ENCODE results near the gene ADIPOR2.
"Not testable (repeated sequence)": the region's sequence is repeated elsewhere in the genome, so short reads cannot be mapped to it uniquely, and the experiment has no call there.

Gene ADIPOR2

DNA sequence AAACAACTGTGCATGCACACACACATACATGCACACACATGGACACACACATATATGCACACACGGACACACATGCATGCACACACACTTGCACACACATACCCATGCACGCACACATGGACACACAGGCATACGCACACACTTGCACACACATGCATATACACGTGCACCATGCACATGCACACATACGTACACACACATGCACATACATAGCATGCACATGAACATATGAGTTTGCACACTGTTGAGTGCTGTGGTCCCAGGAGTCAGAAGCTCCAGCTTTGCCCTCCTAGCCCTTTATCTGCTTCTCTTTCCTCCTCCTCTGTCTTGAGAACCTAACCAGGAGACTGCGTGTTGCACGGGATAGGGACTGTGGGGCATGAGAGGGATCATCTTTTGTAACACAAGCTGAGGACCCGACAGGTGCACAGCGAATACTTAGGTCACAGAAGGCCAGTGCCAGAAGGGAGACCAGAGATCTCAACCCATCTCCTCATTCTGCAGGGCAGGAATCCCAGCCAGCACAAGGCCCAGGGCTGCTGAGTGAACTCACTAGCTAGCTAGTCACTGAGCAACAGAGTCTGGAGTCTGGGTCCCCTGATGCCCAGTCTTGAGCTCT, 126.0 kb downstream of the ADIPOR2 start:
- DNase-seq: no peak

- not testable (repeated sequence) for DNase-seq
Observed at GRCh38 chr12:1817928-1818327, 127.1 kb downstream of the ADIPOR2 start.

DNA sequence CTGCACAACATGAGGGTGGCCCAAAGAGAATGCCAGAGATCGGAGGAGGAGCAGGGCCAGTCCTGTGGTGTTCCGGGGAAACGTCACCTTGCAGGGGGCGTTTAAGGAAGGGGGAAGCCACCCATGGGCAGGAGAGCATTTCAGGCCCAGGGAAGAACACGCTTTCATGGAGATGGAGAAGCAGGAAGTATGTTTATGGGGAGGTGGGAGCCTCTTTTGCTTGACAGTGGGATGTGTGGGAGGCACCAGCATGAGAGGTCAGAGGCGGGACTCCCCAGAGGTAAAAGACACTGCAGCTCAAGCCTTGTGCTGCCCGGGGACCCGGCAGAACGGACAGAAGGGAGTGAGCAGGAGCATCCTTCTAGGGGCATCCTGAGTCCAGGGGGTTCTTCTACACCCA, 128.2 kb downstream of the ADIPOR2 start:
- no peak for DNase-seq

DNA sequence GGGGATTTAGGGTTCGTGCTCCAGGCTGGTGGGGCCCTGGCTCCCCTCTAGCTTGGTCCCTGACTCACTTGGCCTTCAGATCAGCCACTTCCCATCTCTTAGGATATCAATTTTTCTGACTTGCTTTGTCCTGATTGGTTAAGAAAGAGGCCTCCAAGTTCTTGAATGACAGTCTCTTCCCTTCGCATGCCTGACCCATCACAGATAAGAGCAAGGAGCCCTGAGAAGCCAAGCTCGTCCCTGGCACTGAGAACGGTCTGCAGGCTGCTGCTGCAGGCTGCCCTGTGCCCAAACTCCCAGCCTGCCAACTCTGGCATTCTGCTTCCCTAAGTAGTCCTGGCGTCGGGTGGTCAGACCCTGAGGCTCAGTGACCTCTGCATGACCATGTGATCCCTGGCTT, 128.7 kb downstream of the ADIPOR2 start:
- no peak for DNase-seq

DNA sequence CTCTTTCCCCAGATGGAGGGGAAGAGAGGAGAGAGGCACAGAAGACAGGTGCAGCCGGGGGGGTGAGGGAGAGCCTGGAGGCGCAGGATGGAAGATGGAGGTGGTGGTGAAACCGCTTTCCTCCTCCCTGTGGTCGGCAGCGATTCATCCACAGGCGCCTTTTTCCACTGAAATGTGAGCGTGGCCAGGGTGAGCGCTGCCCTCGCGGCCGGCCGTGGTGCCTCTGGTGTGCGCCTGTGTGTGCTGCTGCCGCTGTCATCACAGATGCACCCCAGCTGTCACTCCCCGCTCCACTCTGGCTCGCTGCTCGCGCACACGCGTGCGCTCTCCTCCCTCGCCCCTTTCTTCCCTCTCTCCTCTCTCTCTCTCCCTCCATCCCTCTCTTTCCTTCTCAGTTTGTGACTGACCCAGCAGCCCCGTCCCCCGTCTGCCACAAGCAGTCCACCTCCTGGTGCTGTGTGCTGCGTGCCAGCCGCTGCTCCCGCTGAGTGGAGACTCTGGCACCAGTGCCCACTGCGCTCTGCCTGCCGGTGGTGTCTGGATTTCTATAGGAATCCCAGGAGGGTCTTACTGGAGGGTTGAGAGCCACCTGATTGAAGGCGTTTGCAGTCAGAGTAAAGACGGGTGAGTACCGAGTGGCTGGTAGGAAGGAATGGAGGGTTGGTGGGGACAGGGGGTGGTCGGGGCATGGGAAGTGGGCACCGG, 129.5 kb downstream of the ADIPOR2 start, which contains the start of gene LRTM2:
Gene LRTM2 (plus strand): TSS at position 375 of the 705 bp plus-strand sequence. CDS start 7,584 bp downstream, outside the sequence.
- no peak for DNase-seq

- DNase-seq: no peak
Observed at GRCh38 chr12:1820896-1821291, 130.0 kb downstream of the ADIPOR2 start.

GRCh38 chr12:1821805-1822204, 130.9 kb downstream of the ADIPOR2 start:
- no peak for DNase-seq

GRCh38 chr12:1822699-1823098, 131.8 kb downstream of the ADIPOR2 start:
- no peak for DNase-seq

DNA sequence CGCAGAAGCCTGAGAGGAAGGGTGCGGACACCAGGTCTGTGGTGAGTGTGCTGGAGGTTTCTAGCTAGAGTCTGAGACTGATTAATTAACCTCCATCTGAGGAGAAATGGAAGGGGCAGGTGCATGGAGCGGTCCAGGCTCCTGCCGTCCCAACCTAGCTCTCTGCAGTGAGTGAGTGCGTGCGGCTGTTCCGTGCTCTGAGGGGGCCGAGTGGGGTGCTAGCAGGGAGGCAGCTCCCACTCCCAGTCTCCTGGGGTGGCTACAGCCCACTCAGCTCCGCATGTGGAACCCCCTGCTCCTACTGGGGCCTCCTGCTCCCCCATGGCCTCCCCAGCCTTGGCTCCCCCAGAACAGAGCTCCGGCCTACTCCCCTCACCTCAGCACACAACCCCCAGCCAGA, 132.4 kb downstream of the ADIPOR2 start:
- DNase-seq: no peak

GRCh38 chr12:1825382-1826102, 134.7 kb downstream of the ADIPOR2 start:
- no peak for DNase-seq

DNA sequence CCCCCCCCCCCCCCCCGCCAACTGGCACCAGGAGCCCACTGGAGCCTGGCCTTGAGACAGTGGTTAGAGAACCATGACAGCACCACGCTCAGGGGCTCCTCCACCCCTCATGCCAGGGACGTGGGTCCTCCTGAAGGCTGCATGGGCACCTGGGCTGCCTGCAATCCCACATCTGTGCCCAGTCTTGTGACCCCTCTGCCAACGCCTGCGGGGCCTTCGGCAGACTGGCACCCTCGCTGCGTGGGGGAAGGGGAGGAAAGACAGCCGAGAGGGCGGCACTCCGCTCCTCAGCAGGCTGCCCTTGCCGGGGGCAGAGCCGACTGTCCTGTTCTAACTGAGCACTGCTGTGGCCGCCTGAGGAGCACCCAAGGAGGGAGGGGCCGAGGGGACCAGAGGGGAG, 135.5 kb downstream of the ADIPOR2 start:
- no peak for DNase-seq

DNA sequence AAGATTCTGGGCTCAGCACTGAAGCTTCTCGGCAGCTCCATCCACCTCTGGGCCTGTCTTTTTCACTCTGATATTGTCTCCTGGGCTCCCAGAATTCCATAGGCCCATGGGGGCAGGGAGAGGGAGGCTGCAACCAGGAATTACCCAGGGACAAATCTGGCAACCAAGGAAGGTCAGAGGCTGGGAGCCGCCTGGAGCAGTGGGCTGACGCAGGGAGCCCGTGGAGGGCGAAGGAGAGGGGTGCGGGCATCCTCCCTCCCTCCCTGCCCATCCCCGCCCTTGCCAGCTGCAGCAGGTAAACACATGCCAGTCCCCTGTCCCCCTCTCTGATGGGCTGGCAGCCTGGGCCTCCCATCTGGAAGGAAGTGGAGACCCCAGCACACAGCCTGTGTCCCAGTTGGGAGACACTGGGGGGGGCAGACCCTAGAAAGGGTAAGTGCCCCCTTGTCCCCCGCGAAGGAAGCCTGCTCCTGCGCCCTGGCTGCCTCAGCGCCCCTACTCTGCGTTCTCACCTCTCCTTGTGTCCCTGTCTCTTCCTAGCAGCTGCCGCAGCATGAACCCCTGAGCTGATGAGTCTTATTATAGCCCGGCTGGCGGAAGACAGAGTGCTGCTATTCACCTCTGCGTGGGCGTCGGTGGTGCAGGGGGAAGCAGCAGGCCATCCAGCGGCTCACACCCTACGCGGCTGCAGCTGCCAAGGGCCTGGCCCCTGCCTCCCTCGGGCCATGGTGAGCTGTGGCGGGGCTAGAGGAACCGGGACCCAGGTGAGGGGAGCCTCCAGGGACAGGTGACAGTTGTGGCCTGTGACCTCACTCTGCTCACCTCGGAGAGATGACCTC, 136.2 kb downstream of the ADIPOR2 start:
- no peak for DNase-seq

DNA sequence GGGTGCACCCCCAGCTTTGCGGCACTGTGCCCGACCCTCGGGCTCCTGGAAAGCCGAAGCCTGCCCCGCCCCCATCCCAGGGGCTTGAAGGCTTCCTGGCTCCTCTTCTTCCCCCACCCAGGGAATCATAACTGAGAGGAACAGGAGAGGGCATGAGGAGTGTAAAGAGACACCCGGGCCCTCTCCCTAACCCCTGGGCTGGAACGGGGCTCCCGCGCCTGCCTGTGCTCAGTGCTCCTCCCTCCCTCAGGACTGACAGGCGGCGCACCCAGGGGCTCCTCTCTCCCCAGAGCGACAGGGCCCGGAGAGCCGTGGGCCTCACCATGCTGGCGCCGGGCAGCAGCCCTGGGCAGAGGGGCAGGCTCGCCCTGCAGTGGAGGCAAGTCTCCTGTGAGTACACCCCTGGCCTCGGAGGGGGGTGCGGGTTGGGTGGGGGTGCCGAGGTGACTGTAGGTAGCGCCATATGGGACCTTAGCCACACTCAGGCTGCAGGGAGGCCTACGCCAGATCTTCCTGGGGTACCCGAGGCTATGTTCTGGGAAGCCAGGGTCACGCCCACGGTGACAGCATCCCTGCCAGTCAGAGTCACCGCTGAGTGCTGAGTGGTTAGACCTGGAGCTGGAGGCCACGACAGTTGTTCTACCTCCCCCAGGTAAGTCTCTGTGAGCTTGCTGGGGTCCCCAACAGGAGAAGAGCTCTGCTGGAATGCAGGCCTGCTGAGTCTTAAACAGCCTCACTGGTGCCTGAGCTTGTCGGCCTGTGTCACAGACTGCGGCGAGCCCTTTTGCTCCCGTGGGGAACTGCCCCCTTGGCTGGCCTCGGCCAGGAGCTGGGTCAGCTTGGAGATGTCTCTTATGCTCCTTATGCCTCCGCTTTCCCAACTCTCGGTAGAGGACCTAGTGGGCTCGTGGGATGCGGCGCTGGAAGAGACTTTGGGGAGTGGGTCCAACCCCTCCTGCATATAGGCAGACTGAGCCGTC, 137.2 kb downstream of the ADIPOR2 start:
- no peak for DNase-seq

GRCh38 chr12:1828856-1829255, 138.0 kb downstream of the ADIPOR2 start:
- DNase-seq: no peak

GRCh38 chr12:1829306-1829900, 138.5 kb downstream of the ADIPOR2 start:
- no peak for DNase-seq

DNA sequence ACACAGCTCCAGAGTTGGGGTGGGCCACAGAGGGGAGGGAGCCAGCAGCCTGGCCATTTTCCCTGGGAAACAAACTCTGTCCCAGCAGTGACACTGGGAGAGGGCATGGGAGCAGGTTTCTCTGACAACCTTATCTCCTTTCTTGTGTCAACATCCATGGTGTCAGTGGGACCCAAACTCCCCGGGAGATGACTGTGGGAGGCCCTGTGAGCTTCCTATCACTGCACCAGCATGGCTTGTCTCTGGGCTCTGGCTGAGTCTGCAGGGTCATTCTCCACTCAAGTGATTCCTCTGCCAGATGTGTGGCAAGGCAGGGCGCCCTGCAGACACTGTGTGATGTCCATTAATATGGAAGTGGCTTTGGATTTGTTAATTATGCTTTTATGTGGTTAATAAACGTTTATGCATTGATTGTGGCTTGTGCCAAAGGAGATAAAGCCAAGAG, 139.6 kb downstream of the ADIPOR2 start:
- no peak for DNase-seq

- peak in 1 of 5 donors; percentile 10 for DNase-seq
Observed at GRCh38 chr12:1830981-1831963, 140.4 kb downstream of the ADIPOR2 start.

DNA sequence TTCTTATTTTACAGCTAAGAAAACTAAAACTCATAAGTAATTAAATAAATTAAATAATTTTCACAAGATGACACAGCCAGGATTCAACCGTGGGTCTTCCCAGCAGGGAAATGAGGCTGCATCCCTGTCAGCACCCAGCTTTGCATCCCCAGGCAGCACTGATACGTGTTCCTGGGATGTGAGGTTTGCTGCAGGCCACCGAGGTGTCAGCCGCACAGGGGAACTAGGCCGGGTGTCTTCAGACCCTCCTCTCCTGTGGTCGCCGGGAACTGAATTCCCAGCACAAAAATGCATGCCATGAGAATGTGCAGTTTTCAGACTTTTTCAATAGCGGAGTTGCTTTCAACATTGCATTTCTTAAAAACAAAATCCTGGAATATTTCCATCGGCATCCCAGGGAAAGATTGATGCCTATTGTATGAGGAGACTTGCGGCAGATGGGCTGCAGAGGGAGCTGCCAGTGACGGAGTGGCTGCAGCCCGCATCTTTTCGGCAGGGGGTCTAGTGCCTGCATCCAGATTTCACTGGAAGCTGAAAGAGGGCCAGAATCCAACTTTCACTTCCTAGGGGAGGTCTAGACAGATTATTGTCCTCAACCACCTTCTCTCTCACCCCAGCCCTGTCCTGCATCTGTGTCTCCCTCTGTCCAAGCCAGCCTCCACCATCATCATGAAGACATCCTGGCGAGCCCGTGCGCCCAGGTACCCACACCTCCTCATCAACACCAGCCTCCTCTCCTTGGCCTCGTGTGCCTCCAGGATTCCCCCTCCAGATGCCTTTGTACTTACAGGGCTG, 142.1 kb downstream of the ADIPOR2 start:
- DNase-seq: no peak

GRCh38 chr12:1833596-1834028, 142.7 kb downstream of the ADIPOR2 start:
- DNase-seq: no peak
